ENCODE measurements around the gene C1orf210. TPM values are rescaled to one million over a fixed set of nuclear protein-coding genes. Genes with fewer than 3 reads are reported as not detected.

Gene C1orf210
- total RNA-seq, 1 donor from 2014 or later: not detected

DNA sequence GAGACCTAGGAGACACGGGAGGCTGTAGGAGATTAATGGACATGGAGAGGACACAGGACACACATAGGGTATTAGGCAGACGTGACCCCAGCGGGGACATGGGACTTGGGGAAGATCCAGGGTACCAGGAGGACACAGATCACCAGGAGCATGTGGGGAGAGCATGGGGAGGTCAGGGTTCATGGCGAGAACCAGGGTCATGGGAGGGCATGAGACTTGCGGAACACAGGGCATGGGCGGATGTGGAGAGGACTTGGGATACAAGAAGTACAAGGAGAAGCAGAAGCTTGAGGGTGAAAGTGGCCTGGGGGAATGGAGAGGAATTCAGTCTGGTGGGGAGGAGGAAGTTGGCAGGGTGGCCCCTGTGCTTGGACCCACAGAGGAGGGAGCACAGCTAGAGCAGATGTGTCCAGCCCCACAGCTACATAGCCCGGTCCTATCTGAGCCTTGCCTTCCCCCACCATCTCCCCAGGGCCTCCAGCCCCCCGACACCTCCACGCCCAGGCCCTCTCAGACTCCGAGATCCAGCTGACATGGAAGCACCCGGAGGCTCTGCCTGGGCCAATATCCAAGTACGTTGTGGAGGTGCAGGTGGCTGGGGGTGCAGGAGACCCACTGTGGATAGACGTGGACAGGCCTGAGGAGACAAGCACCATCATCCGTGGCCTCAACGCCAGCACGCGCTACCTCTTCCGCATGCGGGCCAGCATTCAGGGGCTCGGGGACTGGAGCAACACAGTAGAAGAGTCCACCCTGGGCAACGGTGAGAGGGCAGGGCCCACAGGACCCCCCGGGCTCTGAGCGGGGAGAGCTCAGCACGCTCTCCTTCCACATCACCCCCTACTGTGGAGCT lies 27.5 kb upstream of the C1orf210 start:
- no peak for DNase-seq (ENCODE audit: low read depth in 2 of 2)

DNA sequence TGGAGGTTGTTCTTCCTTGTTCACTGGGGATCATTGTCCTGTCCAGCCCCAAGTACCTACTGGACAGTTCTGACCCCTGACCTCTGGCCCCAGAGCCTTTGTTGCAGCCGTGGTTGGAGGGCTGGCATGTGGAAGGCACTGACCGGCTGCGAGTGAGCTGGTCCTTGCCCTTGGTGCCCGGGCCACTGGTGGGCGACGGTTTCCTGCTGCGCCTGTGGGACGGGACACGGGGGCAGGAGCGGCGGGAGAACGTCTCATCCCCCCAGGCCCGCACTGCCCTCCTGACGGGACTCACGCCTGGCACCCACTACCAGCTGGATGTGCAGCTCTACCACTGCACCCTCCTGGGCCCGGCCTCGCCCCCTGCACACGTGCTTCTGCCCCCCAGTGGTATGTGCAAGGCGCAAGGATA lies 26.8 kb upstream of the C1orf210 start:
- DNase-seq (ENCODE audit: low read depth in 2 of 2): no peak

DNA sequence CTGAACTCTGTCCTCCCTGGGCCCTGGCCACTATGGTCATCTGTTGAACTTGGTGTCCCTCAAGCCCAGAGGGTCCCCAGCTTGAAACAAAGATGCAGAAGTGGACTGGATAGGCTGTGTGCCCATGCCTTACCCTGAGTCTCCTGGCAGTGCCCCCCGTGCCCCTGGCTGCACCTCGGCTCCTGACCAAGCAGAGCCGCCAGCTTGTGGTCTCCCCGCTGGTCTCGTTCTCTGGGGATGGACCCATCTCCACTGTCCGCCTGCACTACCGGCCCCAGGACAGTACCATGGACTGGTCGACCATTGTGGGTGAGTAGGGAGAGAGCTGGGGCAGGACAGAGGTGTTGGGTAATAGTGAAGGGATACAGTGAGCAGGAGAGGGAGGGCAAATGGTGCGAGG lies 26.1 kb upstream of the C1orf210 start:
- DNase-seq (ENCODE audit: low read depth in 2 of 2): no peak

- no peak for DNase-seq (ENCODE audit: low read depth in 2 of 2)
Measured at GRCh38 chr1:43309405-43310025, 24.1 kb upstream of the C1orf210 start.

- DNase-seq (ENCODE audit: low read depth in 2 of 2): no peak
Measured at GRCh38 chr1:43308635-43309404, 23.4 kb upstream of the C1orf210 start.

DNA sequence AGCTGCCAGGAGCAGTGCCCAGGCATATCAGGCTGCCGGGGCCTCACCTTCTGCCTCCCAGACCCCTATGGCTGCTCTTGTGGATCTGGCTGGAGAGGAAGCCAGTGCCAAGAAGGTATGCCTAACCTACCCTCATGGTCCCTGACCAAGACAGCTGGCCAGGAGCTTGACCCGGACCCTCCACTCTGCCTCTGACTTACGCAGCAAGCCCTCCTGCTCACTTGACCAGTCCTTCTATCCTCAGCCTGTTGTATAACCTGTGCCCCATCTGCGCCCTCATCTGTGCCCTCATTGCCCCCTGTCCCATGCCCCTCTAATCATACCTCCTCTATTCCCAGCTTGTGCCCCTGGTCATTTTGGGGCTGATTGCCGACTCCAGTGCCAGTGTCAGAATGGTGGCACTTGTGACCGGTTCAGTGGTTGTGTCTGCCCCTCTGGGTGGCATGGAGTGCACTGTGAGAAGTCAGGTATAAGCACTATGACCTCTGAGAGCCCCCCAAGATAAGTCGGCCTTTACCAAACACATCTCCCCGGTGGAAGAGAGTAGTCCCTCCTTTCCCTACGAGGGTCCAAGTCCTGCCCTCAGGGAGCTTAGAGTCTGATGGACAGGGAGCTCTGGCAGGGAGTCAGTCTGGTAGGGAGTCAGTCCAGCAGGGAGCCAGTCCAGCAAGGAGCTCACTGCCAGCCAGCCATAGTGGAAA lies 22.2 kb upstream of the C1orf210 start:
- DNase-seq (ENCODE audit: low read depth in 2 of 2): no peak

DNA sequence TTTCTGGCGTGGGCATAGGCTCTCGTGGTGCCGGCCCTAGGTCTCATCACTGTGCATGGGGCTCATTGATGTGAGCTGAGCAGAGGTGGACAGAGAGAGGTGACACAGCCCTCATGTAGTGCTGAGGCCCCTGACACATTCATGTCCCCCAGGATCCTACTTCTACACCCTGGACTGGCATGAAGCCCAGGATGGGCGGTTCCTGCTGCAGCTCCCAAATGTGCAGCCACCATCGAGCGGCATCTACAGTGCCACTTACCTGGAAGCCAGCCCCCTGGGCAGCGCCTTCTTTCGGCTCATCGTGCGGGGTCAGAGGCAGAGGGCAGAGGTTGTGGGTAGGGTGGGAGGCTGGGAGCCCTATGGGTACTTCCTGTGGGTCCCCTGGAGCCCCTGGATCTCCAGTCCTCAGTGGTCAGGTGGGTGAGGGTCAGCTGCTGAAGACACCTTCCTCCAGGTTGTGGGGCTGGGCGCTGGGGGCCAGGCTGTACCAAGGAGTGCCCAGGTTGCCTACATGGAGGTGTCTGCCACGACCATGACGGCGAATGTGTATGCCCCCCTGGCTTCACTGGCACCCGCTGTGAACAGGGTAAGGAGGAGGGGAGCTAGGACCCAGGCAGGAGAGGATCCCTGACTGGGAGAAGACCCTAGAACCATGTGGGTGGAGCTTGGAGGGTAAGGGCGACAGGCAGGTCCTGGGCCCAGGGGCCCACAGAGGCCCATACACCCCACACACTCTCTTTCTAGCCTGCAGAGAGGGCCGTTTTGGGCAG lies 21.5 kb upstream of the C1orf210 start:
- no peak for DNase-seq (ENCODE audit: low read depth in 2 of 2)

- no peak for DNase-seq (ENCODE audit: low read depth in 2 of 2)
Measured at GRCh38 chr1:43305926-43306687, 20.7 kb upstream of the C1orf210 start.

DNA sequence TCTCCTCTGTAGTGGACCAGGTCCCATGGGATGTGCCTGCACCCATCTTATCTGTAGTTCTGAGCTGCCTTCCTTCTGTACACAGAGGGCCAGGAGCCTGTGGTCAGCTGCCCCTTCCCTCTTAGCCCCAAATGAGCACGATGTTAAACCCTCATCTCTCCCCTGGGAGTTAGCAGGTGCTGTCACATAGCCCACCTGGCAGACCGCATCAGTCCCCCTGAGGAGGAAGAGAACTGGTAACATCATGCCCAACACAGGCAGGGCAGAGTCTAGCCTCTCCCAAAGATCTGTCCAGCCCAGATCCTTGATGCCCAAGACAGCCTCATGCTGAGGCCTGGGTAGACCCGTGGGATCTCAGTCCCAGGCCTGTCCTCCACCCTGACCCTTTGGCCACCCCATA lies 20.1 kb upstream of the C1orf210 start:
- DNase-seq (ENCODE audit: low read depth in 2 of 2): no peak

- no peak for DNase-seq (ENCODE audit: low read depth in 2 of 2)
Measured at GRCh38 chr1:43304771-43305300, 19.5 kb upstream of the C1orf210 start.

DNA sequence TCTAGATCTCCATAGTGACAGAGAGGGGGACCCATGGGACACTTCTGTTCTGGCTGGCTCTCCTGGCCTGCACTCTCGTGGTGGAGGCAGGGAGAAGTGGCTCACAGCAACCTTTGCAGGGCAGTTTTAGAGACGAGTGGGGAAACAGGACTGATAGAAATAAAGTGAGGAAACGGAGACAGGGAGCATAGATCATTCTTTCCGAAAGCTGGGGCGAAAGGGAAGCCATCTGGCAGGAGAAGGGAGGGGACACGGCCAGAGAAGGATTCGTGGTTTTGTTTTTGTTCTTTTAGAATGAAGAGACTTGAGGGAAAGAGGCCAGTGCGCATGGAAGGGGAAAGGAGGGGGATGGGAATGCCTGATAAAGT lies 18.9 kb upstream of the C1orf210 start:
- DNase-seq (ENCODE audit: low read depth in 2 of 2): peak in 1 of 2 donors; percentile 39

- DNase-seq (ENCODE audit: low read depth in 2 of 2): no peak
Measured at GRCh38 chr1:43303471-43304313, 18.3 kb upstream of the C1orf210 start.

GRCh38 chr1:43302721-43303470 lies 17.5 kb upstream of the C1orf210 start:
- DNase-seq (ENCODE audit: low read depth in 2 of 2): peak in 1 of 2 donors; percentile 47

- DNase-seq (ENCODE audit: low read depth in 2 of 2): peak in 1 of 2 donors; percentile 32
Measured at GRCh38 chr1:43302201-43302600, 16.8 kb upstream of the C1orf210 start.

- peak; percentile 85 to 90 for DNase-seq (ENCODE audit: low read depth in 2 of 2)
Measured at GRCh38 chr1:43300378-43301094, 15.2 kb upstream of the C1orf210 start, which contains the start of gene TIE1. Gene TIE1, plus strand, starts transcription at chr1:43300982. Its CDS starts 90 bp downstream, at chr1:43301072.

- peak; percentile 45 to 50 for DNase-seq (ENCODE audit: low read depth in 2 of 2)
Measured at GRCh38 chr1:43299101-43299500, 13.7 kb upstream of the C1orf210 start.

DNA sequence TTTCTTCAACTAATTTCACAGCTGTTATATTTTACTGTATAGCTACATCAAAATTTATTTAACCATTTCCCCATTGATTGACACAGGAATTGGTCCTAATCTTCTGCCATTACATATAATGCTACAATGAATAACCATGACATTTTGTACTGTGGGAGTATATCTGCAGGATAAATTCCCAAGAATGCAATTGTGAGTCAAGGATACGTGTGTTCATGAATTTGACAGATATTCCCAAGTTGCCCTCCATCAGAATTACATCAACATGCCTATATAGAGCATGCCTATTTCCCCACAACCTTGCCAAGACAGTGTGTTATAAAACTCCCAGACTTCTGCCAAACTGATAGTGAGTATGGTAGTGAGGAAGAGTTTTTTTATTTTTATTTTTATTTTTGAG lies 12.7 kb upstream of the C1orf210 start:
- DNase-seq (ENCODE audit: low read depth in 2 of 2): no peak
